Cardiac septum (tissue), 1 donor: Measurements from ENCODE around the gene CFAP410. TPM values are rescaled to one million over a fixed set of nuclear protein-coding genes. Genes with fewer than 3 reads are reported as not detected.

Experiments used
- DNase-seq: peaks from one replicate; pipeline ENCODE4 v3.0.0-alpha.2; 2020; ENCODE audit warnings: low spot score
- intact Hi-C: fragments of 100-400 bp; cut with DNase I; formaldehyde crosslinking; loops from one replicate; pipeline ENCODE4 v1.14.0; 2022
- total RNA-seq: library from RNA; stranded (reverse); fragmentation: NEBNext Ultra II Directional; extraction: Animal tissue kit (Norgen Biotek cat#: 25700); gene quantifications from one replicate; pipeline ENCODE4 v1.2.1, GENCODE V29; 2021
- donor health status: DM: no; HTN: no; CAD: no.

CFAP410 gene
- total RNA-seq, 1 donor from 2014 or later = 15.8 TPM

- intact Hi-C loops = no loop called here
- no peak for DNase-seq
These were observed 59.6 kb downstream of the CFAP410 start for GRCh38 chr21:44279354-44280260.

Other genes with a start within 250 kb of the CFAP410 start
- gene PWP2, start 232.0 kb downstream of the CFAP410 start, total RNA-seq = 1.6 TPM
- 11.5 TPM for gene GATD3, start 205.7 kb downstream of the CFAP410 start, total RNA-seq
- gene ICOSLG, start 98.4 kb downstream of the CFAP410 start, total RNA-seq = 1.5 TPM
- not detected for gene DNMT3L, start 77.5 kb downstream of the CFAP410 start, total RNA-seq
- gene AIRE, start 53.5 kb downstream of the CFAP410 start, total RNA-seq = 0.11 TPM
- gene PFKL, start 39.3 kb downstream of the CFAP410 start, total RNA-seq = 60.3 TPM
- gene TRPM2, start 14.2 kb upstream of the CFAP410 start, total RNA-seq = 1.2 TPM
- gene LRRC3, start 116.1 kb upstream of the CFAP410 start, total RNA-seq = 2.9 TPM
- gene KRTAP10-1, start 200.8 kb upstream of the CFAP410 start, total RNA-seq = not detected
- gene KRTAP10-2, start 212.1 kb upstream of the CFAP410 start, total RNA-seq = not detected
- gene KRTAP10-3, start 219.4 kb upstream of the CFAP410 start, total RNA-seq = not detected
- not detected for gene KRTAP10-4, start 234.3 kb upstream of the CFAP410 start, total RNA-seq
- not detected for gene KRTAP10-5, start 241.2 kb upstream of the CFAP410 start, total RNA-seq